Heart right ventricle (tissue), 16 donors: ENCODE data around the gene MACROD2. TPM values are rescaled to one million over a fixed set of nuclear protein-coding genes. Genes with fewer than 3 reads are reported as not detected.

Experiments used
- ATAC-seq, 8 donors: fragments of 200-7000 bp; cut with Tn5 transposase; one replicate each; pipeline ENCODE4 v1.9.1; 2020; ENCODE audit warnings: mild to moderate bottlenecking in 8 of 8, moderate library complexity in 8 of 8, moderate number of reproducible peaks in 1 of 8
- DNase-seq, 2 donors: peaks; one replicate each; pipeline ENCODE4 v3.0.0-alpha.2; 2020
- H3K27ac ChIP-seq, 10 donors: fragments of 200-600 bp; sonication (generic) in 2 of 10; one replicate each; pipeline versions ENCODE4 v1.5.0 to v1.8.0; 2020 to 2022; ENCODE audit warnings: mild to moderate bottlenecking in 3 of 10
- H3K27me3 ChIP-seq, 7 donors: fragments of 200-600 bp; one replicate each; pipeline ENCODE4 v1.8.0; 2021 to 2022; ENCODE audit warnings: mild to moderate bottlenecking in 2 of 7
- H3K36me3 ChIP-seq, 9 donors: fragments of 200-600 bp; sonication (generic) in 1 of 9; one replicate each; pipeline versions ENCODE4 v1.5.0 to v1.8.0; 2020 to 2022; ENCODE audit warnings: mild to moderate bottlenecking in 2 of 9
- H3K4me1 ChIP-seq, 9 donors: fragments of 200-600 bp; sonication (generic) in 1 of 9; one replicate each; pipeline versions ENCODE4 v1.5.0 to v1.8.0; 2020 to 2022; ENCODE audit warnings: mild to moderate bottlenecking in 4 of 9
- H3K4me3 ChIP-seq, 10 donors: fragments of 200-600 bp; sonication (generic) in 2 of 10; one replicate each; pipeline versions ENCODE4 v1.5.0 to v1.8.0; 2020 to 2022; ENCODE audit warnings: mild to moderate bottlenecking in 7 of 10, moderate library complexity in 2 of 10
- H3K9me3 ChIP-seq, 11 donors: fragments of 200-600 bp in 10 of 11; sonication (generic) in 2 of 11; one replicate each; pipeline versions ENCODE4 v1.5.0 to v1.8.0; 2013 to 2022; ENCODE audit warnings: mild to moderate bottlenecking in 2 of 11, control low read depth in 1 of 11, moderate library complexity in 1 of 11
- CTCF ChIP-seq, 9 donors: fragments of 200-600 bp; sonication (generic) in 2 of 9; IDR thresholded peaks; one replicate each; pipeline versions ENCODE4 v1.5.0 to v1.8.0; 2021 to 2022; ENCODE audit warnings: antibody characterized with exemption in 9 of 9, mild to moderate bottlenecking in 5 of 9, moderate library complexity in 1 of 9
- WGBS, 2 donors: extraction: QIAGEN DNeasy Blood & Tissue Kit; methylation state at CpG; one replicate each; pipeline ENCODE4 v1.1.7; 2013; ENCODE audit warnings: inconsistent platforms in 1 of 2; 5-methylcytosine and 5-hydroxymethylcytosine counted together
- intact Hi-C, 10 donors: fragments of 100-400 bp; cut with DNase I; formaldehyde crosslinking; loops; one replicate each; pipeline versions ENCODE4 v1.11.1 to v1.14.2; 2022
- polyA plus RNA-seq, 2 donors: library from polyadenylated mRNA; stranded (reverse); fragments of 200-250 nt; gene quantifications; one replicate each; pipeline ENCODE4 v1.2.3, GENCODE V29; 2013
- total RNA-seq, 10 donors: library from RNA; stranded (reverse); fragmentation: NEBNext Ultra II Directional in 3 of 10; extraction: Animal tissue kit (Norgen Biotek cat#: 25700) in 3 of 10; gene quantifications; one replicate each; pipeline versions ENCODE4 v1.2.1 to v1.2.4, GENCODE V29; 2021 to 2023
- donor health status: Arrhythmogenic right ventricular cardiomyopathy.
- donor health status: ischemic (EF 13 %, LVEDD 7.1; RV severe dilation, severe dysfunction).
- donor health status: healthy with polysubstance abuse.
- donor health status: DM: no; HTN: yes; CAD: no.
- donor health status: DM: no; HTN: no; CAD: no.
- donor health status: ischemic (EF 25% LVEDD 6.9; RV normal size, moderate dysfunction).
- donor health status: ischemic (EF 25% LVEDD 5.7; RV mildly dilated, moderate dysfunction).
- donor health status: healthy.
- donor health status: DM: yes; HTN: yes; CAD: no.
- donor health status: Ischemic cardiomyopathy.
- donor health status: ischemic (EF 35%, LVEDD 5.7; RV mildly dilated, moderate dysfunction).
- donor health status: nonischemic (EF 11% LVEDD 7.7; RV severe dilation, severe dysfunction).
- donor health status: DM: yes; HTN: yes; CAD: no.
- donor health status: PGD.
- donor health status: ischemic (EF 29% LVEDD 5.4; RV normal size, mild dysfunction).
- donor health status: nonischemic (EF 23%, LVEDD 6.1; RV moderate dilation, normal function).

MACROD2 gene
- total and polyA plus RNA-seq, 12 donors = 0.28 to 6.4 (median 4.1) TPM

- H3K4me1 ChIP-seq = no peaks in the 10 kb centered on the region
- intact Hi-C loops = no loop called here
- peaks cover 0 to 27% (median 9%) of the 10 kb centered on the region in 11 donors for H3K9me3 ChIP-seq
- no peaks in the 10 kb centered on the region for H3K36me3 ChIP-seq
- WGBS, 2 donors = 68 to 74% methylated on average over 2 of the region's 2 CpGs
- ATAC-seq (no peak), DNase-seq (no peak)
- no peaks in the 10 kb centered on the region for H3K27me3 ChIP-seq
- no peak overlapping the region for H3K4me3 ChIP-seq
- no peak overlapping the region for H3K27ac ChIP-seq
- no peak for TF ChIP-seq CTCF (IDR thresholded peaks at IDR 0.05)
Measured at GRCh38 chr20:15205028-15205427, 1209.7 kb downstream of the MACROD2 start.

GRCh38 chr20:15205719-15206118 is 1210.4 kb downstream of the MACROD2 start:
- intact Hi-C loops = no loop called here
- TF ChIP-seq CTCF (IDR thresholded peaks at IDR 0.05) = no peak
- Histone ChIP-seq H3K27ac (no peak overlapping the region), H3K4me1 (no peaks in the 10 kb centered on the region), H3K27me3 (no peaks in the 10 kb centered on the region), H3K4me3 (no peak overlapping the region), H3K9me3 (peaks cover 0 to 28% (median 9%) of the 10 kb centered on the region in 11 donors), H3K36me3 (no peaks in the 10 kb centered on the region)
- DNase-seq (no peak), ATAC-seq (no peak)

GRCh38 chr20:15209537-15209936 is 1214.2 kb downstream of the MACROD2 start:
- no peak overlapping the region for H3K27ac ChIP-seq
- ATAC-seq (no peak), DNase-seq (no peak)
- no peak for TF ChIP-seq CTCF (IDR thresholded peaks at IDR 0.05)
- no peaks in the 10 kb centered on the region for H3K27me3 ChIP-seq
- no peak overlapping the region for H3K4me3 ChIP-seq
- intact Hi-C loops = no loop called here
- H3K36me3 ChIP-seq = no peaks in the 10 kb centered on the region
- peaks cover 0 to 29% (median 5%) of the 10 kb centered on the region in 11 donors for H3K9me3 ChIP-seq
- H3K4me1 ChIP-seq = no peaks in the 10 kb centered on the region
- 93 to 100% methylated on average over 1 of the region's 1 CpG for WGBS, 2 donors

- H3K9me3 ChIP-seq = peaks cover 0 to 10% (median 0%) of the 10 kb centered on the region in 11 donors
- intact Hi-C loops = no loop called here
- ATAC-seq (no peak), DNase-seq (no peak)
- no peaks in the 10 kb centered on the region for H3K27me3 ChIP-seq
- 78 to 83% methylated on average over 1 of the region's 1 CpG for WGBS, 2 donors
- no peak for TF ChIP-seq CTCF (IDR thresholded peaks at IDR 0.05)
- no peak overlapping the region for H3K27ac ChIP-seq
- H3K36me3 ChIP-seq = no peaks in the 10 kb centered on the region
- H3K4me3 ChIP-seq = no peak overlapping the region
- H3K4me1 ChIP-seq = no peaks in the 10 kb centered on the region
Measured at GRCh38 chr20:15214051-15214450, 1218.7 kb downstream of the MACROD2 start.
